Activated T-cell treated with anti-CD3 and anti-CD28 coated beads for 4 hours (primary cell): Measurements from ENCODE around the gene KLHL41.
"Not testable (repeated sequence)": the region's sequence is repeated elsewhere in the genome, so short reads cannot be mapped to it uniquely, and the experiment has no call there.

Experiments
- DNase-seq: peaks from one replicate; pipeline ENCODE4 v3.0.0-alpha.2; 2020

Gene KLHL41

DNA sequence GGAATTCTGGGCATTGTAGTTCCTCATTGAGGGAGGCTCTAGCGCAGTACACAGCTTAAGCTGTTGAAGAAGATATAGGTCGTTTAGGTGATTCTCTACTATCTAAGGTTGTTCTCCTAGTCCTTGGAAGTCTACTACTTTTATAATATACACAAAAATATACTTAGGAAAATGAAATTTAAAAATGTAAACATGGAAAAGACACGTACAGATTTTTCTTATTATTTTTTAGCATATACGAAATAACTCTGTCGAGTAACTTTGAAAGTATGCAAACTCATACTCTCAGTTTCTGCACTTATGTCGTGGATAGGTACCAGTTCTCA lies 64.4 kb downstream of the KLHL41 start:
- DNase-seq: no peak

DNA sequence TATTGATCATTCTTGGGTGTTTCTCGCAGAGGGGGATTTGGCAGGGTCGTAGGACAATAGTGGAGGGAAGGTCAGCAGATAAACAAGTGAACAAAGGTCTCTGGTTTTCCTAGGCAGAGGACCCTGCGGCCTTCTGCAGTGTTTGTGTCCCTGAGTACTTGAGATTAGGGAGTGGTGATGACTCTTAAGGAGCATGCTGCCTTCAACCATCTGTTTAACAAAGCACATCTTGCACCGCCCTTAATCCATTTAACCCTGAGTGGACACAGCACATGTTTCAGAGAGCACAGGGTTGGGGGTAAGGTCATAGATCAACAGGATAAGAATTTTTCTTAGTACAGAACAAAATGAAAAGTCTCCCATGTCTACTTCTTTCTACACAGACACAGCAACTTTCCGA lies 65.0 kb downstream of the KLHL41 start:
- DNase-seq: not testable (repeated sequence)

DNA sequence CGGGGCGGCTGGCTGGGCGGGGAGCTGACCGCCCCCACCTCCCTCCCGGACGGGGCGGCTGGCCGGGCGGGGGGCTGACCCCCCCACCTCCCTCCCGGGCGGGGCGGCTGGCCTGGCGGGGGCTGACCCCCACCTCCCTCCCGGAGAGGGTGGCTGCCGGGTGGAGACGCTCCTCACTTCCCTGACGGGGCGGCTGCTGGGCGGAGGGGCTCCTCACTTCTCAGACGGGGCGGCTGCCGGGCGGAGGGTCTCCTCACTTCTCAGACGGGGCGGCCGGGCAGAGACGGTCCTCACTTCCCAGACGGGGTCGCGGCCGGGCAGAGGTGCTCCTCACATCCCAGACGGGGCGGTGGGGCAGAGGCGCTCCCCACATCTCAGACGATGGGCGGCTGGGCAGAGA lies 65.8 kb downstream of the KLHL41 start:
- not testable (repeated sequence) for DNase-seq
